Activated T-helper 2 cell treated with anti-CD3 and anti-CD28 coated beads, Interferon-gamma antibody, Interleukin-2, Interleukin-4, amounts not matched to agents 10 μg/mL and 5 μg/mL and 100 μg/mL, durations not matched to agents 14 hours and 24 hours and 36 hours (primary cell): ENCODE data around the gene PDYN. TPM values are rescaled to one million over a fixed set of nuclear protein-coding genes. Genes with fewer than 3 reads are reported as not detected.
"Not testable (repeated sequence)": the region's sequence is repeated elsewhere in the genome, so short reads cannot be mapped to it uniquely, and the experiment has no call there.

ENCODE experiments used
- DNase-seq: peaks from one replicate; pipeline ENCODE4 v3.0.0; 2021; ENCODE audit warnings: low spot score
- H3K27ac Mint-ChIP-seq: one replicate; pipeline ENCODE4 v1.8.0; 2021; ENCODE audit warnings: mixed read lengths
- H3K27me3 Mint-ChIP-seq: one replicate; pipeline ENCODE4 v1.8.0; 2021; ENCODE audit warnings: low read depth, mixed read lengths
- H3K36me3 Mint-ChIP-seq: one replicate; pipeline ENCODE4 v1.8.0; 2021; ENCODE audit warnings: low read depth, mixed read lengths
- H3K4me1 Mint-ChIP-seq: one replicate; pipeline ENCODE4 v1.8.0; 2021; ENCODE audit warnings: low read depth, mixed read lengths
- H3K4me3 Mint-ChIP-seq: one replicate; pipeline ENCODE4 v1.8.0; 2021; ENCODE audit warnings: low read depth, mild to moderate bottlenecking, moderate library complexity, mixed read lengths
- H3K9me3 Mint-ChIP-seq: one replicate; pipeline ENCODE4 v1.8.0; 2021; ENCODE audit warnings: mixed read lengths
- intact Hi-C: fragments of 100-400 bp; cut with micrococcal nuclease; formaldehyde crosslinking; loops from one replicate; pipeline ENCODE4 v1.15.1; 2023
- total RNA-seq: library from RNA; stranded (reverse); gene quantifications from 2 replicates; pipeline ENCODE4 v1.2.3, GENCODE V29; 2022

PDYN gene
- total RNA-seq: not detected in 2 replicates

- Mint-ChIP-seq H3K9me3 (no peaks in the 10 kb centered on the region), H3K27ac (no peak within 1 kb of the TSS), H3K4me1 (no peaks in the 10 kb centered on the region), H3K36me3 (no peaks in the 10 kb centered on the region), H3K27me3 (peaks cover 15% of the 10 kb centered on the region), H3K4me3 (no peak within 1 kb of the TSS)
- no peak for DNase-seq
- intact Hi-C loops: no loop called here
Measured at GRCh38 chr20:1993986-1994385, at the start of gene PDYN. Gene PDYN (minus strand): TSS chr20:1994058. CDS start chr20:1983084, 10,974 bp downstream.

GRCh38 chr20:2042400-2042799 is 48.5 kb upstream of the PDYN start:
- no peak overlapping the region for H3K4me3 Mint-ChIP-seq

GRCh38 chr20:2038161-2038560 is 44.3 kb upstream of the PDYN start:
- Mint-ChIP-seq H3K27me3 (peaks cover 15% of the 10 kb centered on the region), H3K36me3 (no peaks in the 10 kb centered on the region), H3K27ac (no peak overlapping the region), H3K4me3 (no peak overlapping the region), H3K9me3 (no peaks in the 10 kb centered on the region), H3K4me1 (no peaks in the 10 kb centered on the region)
- DNase-seq: no peak
- intact Hi-C loops: no loop called here

More at GRCh38 chr20:2042400-2042799, 48.5 kb upstream of the PDYN start:
- no peak for DNase-seq
- peaks cover 19% of the 10 kb centered on the region for H3K27me3 Mint-ChIP-seq
- H3K9me3 Mint-ChIP-seq: no peaks in the 10 kb centered on the region
- no peaks in the 10 kb centered on the region for H3K36me3 Mint-ChIP-seq
- no peak overlapping the region for H3K27ac Mint-ChIP-seq
- intact Hi-C loops: no loop called here
- no peaks in the 10 kb centered on the region for H3K4me1 Mint-ChIP-seq

- no peak overlapping the region for H3K4me3 Mint-ChIP-seq
- DNase-seq: no peak
- no peaks in the 10 kb centered on the region for H3K36me3 Mint-ChIP-seq
- intact Hi-C loops: no loop called here
- peaks cover 15% of the 10 kb centered on the region for H3K27me3 Mint-ChIP-seq
- H3K9me3 Mint-ChIP-seq: no peaks in the 10 kb centered on the region
- no peaks in the 10 kb centered on the region for H3K4me1 Mint-ChIP-seq
- H3K27ac Mint-ChIP-seq: no peak overlapping the region
Measured at GRCh38 chr20:2037296-2037914, 43.5 kb upstream of the PDYN start.

GRCh38 chr20:2036357-2036756 is 42.5 kb upstream of the PDYN start:
- intact Hi-C loops, H3K4me1 Mint-ChIP-seq, H3K9me3 Mint-ChIP-seq, DNase-seq, H3K27ac Mint-ChIP-seq, H3K4me3 Mint-ChIP-seq, H3K36me3 Mint-ChIP-seq: not testable (repeated sequence)
- peaks cover 14% of the 10 kb centered on the region for H3K27me3 Mint-ChIP-seq

GRCh38 chr20:2032168-2032567 is 38.3 kb upstream of the PDYN start:
- intact Hi-C loops: no loop called here

GRCh38 chr20:2026514-2026913 is 32.7 kb upstream of the PDYN start:
- H3K36me3 Mint-ChIP-seq: no peaks in the 10 kb centered on the region
- H3K4me1 Mint-ChIP-seq: no peaks in the 10 kb centered on the region
- H3K9me3 Mint-ChIP-seq: peaks cover 4% of the 10 kb centered on the region
- intact Hi-C loops: no loop called here
- no peak overlapping the region for H3K27ac Mint-ChIP-seq
- DNase-seq: no peak
- H3K4me3 Mint-ChIP-seq: no peak overlapping the region
- H3K27me3 Mint-ChIP-seq: no peaks in the 10 kb centered on the region

More at GRCh38 chr20:2032168-2032567, 38.3 kb upstream of the PDYN start:
- no peaks in the 10 kb centered on the region for H3K36me3 Mint-ChIP-seq
- no peaks in the 10 kb centered on the region for H3K4me1 Mint-ChIP-seq
- H3K27ac Mint-ChIP-seq: no peak overlapping the region
- H3K9me3 Mint-ChIP-seq: peaks cover 4% of the 10 kb centered on the region
- no peak for DNase-seq
- no peak overlapping the region for H3K4me3 Mint-ChIP-seq
- H3K27me3 Mint-ChIP-seq: no peaks in the 10 kb centered on the region

- no peak for DNase-seq
Measured at GRCh38 chr20:2026004-2026403, 32.1 kb upstream of the PDYN start.

GRCh38 chr20:2023151-2023550 is 29.3 kb upstream of the PDYN start:
- H3K36me3 Mint-ChIP-seq: no peaks in the 10 kb centered on the region
- no peak overlapping the region for H3K4me3 Mint-ChIP-seq
- peaks cover 3% of the 10 kb centered on the region for H3K27me3 Mint-ChIP-seq
- intact Hi-C loops: no loop called here
- no peak for DNase-seq
- H3K27ac Mint-ChIP-seq: no peak overlapping the region
- no peaks in the 10 kb centered on the region for H3K4me1 Mint-ChIP-seq
- peaks cover 3% of the 10 kb centered on the region for H3K9me3 Mint-ChIP-seq

More at GRCh38 chr20:2026004-2026403, 32.1 kb upstream of the PDYN start:
- Mint-ChIP-seq H3K27me3 (peaks cover 2% of the 10 kb centered on the region), H3K9me3 (peaks cover 4% of the 10 kb centered on the region), H3K4me1 (no peaks in the 10 kb centered on the region), H3K4me3 (no peak overlapping the region), H3K36me3 (no peaks in the 10 kb centered on the region), H3K27ac (no peak overlapping the region)
- intact Hi-C loops: no loop called here

- Mint-ChIP-seq H3K36me3 (no peaks in the 10 kb centered on the region), H3K4me1 (no peaks in the 10 kb centered on the region), H3K9me3 (no peaks in the 10 kb centered on the region), H3K4me3 (no peak overlapping the region), H3K27me3 (peaks cover 7% of the 10 kb centered on the region), H3K27ac (no peak overlapping the region)
- DNase-seq: no peak
- intact Hi-C loops: no loop called here
Measured at GRCh38 chr20:2022163-2022562, 28.3 kb upstream of the PDYN start.

- Mint-ChIP-seq H3K27me3 (peaks cover 2% of the 10 kb centered on the region), H3K4me3 (no peak overlapping the region), H3K36me3 (no peaks in the 10 kb centered on the region), H3K9me3 (no peaks in the 10 kb centered on the region), H3K27ac (no peak overlapping the region), H3K4me1 (no peaks in the 10 kb centered on the region)
- no peak for DNase-seq
- intact Hi-C loops: no loop called here
Measured at GRCh38 chr20:2010533-2010932, 16.7 kb upstream of the PDYN start.

GRCh38 chr20:2006452-2007361 is 12.8 kb upstream of the PDYN start:
- Mint-ChIP-seq H3K36me3 (no peaks in the 10 kb centered on the region), H3K27ac (no peak overlapping the region), H3K4me3 (no peak overlapping the region), H3K9me3 (no peaks in the 10 kb centered on the region), H3K27me3 (peaks cover 2% of the 10 kb centered on the region), H3K4me1 (no peaks in the 10 kb centered on the region)
- peak; percentile 28 for DNase-seq
- intact Hi-C loops: loop anchor here (1.0 kb wide), 1 partner anchor 166 kb away; no protein-coding TSS in a partner anchor

- peak; percentile 55 for DNase-seq
- H3K27ac Mint-ChIP-seq: no peak overlapping the region
- no peaks in the 10 kb centered on the region for H3K36me3 Mint-ChIP-seq
- H3K4me1 Mint-ChIP-seq: no peaks in the 10 kb centered on the region
- intact Hi-C loops: loop anchor here (1.0 kb wide), 1 partner anchor 166 kb away; no protein-coding TSS in a partner anchor
- H3K9me3 Mint-ChIP-seq: no peaks in the 10 kb centered on the region
- H3K27me3 Mint-ChIP-seq: peaks cover 2% of the 10 kb centered on the region
- no peak overlapping the region for H3K4me3 Mint-ChIP-seq
Measured at GRCh38 chr20:2005831-2006426, 12.1 kb upstream of the PDYN start.
